KOPT-K1 (cell line): ENCODE results near the gene CHCHD3.
"Not testable (repeated sequence)": the region's sequence is repeated elsewhere in the genome, so short reads cannot be mapped to it uniquely, and the experiment has no call there.

ENCODE experiments used
- H3K27ac ChIP-seq: fragments of 200-600 bp; sonication (generic); 2 replicates; pipeline ENCODE4 v1.5.1; 2016; ENCODE audit warnings: antibody characterized with exemption, mild to moderate bottlenecking, low read depth, low read length; ENCODE audit not compliant: poor library complexity, severe bottlenecking
- H3K36me3 ChIP-seq: fragments of 200-600 bp; sonication (generic); 2 replicates; pipeline ENCODE4 v1.5.1; 2017; ENCODE audit warnings: antibody characterized with exemption, mild to moderate bottlenecking, low read length, moderate library complexity; ENCODE audit not compliant: insufficient read depth
- H3K9me3 ChIP-seq: fragments of 200-600 bp; sonication (generic); 2 replicates; pipeline ENCODE4 v1.5.1; 2017; ENCODE audit warnings: antibody characterized with exemption, low read length, mild to moderate bottlenecking; ENCODE audit not compliant: insufficient read depth, poor library complexity, severe bottlenecking

Gene CHCHD3

GRCh38 chr7:132942701-132943100 is 139.2 kb downstream of the CHCHD3 start:
- Histone ChIP-seq H3K27ac (no peak overlapping the region), H3K36me3 (peaks cover 10% of the 10 kb centered on the region; the same call in 1 of the 2 replicates)

GRCh38 chr7:132941905-132942304 is 140.0 kb downstream of the CHCHD3 start:
- Histone ChIP-seq H3K9me3 (no peaks in the 10 kb centered on the region), H3K36me3 (peaks cover 10% of the 10 kb centered on the region; the same call in 1 of the 2 replicates), H3K27ac (no peak overlapping the region)

More at GRCh38 chr7:132942701-132943100, 139.2 kb downstream of the CHCHD3 start:
- no peaks in the 10 kb centered on the region for H3K9me3 ChIP-seq

GRCh38 chr7:132941428-132941827 is 140.5 kb downstream of the CHCHD3 start:
- no peaks in the 10 kb centered on the region for H3K9me3 ChIP-seq
- no peak overlapping the region for H3K27ac ChIP-seq
- peaks cover 10% of the 10 kb centered on the region; the same call in 1 of the 2 replicates for H3K36me3 ChIP-seq

DNA sequence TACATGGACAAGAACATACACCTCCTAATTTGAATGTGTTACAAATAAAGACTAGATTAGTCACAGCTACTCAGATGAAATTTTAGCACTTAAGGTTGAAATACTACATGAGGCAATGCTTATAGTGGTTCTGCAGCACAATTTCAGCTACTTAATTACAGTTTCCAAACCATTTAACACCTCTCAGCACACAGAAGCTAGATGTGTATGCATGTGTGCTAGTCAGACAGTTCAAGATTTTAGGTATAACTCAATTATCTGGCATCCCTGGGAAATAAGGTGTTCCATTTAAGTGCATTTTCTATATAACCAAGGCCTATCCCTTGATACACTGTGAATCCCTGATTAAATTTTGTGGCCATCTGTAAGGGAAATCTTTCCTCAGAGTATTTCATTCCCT is 141.8 kb downstream of the CHCHD3 start:
- no peak overlapping the region for H3K27ac ChIP-seq
- peaks cover 10% of the 10 kb centered on the region; the same call in 1 of the 2 replicates for H3K36me3 ChIP-seq
- no peaks in the 10 kb centered on the region for H3K9me3 ChIP-seq

GRCh38 chr7:132939495-132939894 is 142.4 kb downstream of the CHCHD3 start:
- Histone ChIP-seq H3K36me3 (peaks cover 10% of the 10 kb centered on the region; the same call in 1 of the 2 replicates), H3K9me3 (no peaks in the 10 kb centered on the region), H3K27ac (no peak overlapping the region)

GRCh38 chr7:132937286-132937685 is 144.6 kb downstream of the CHCHD3 start:
- Histone ChIP-seq H3K36me3 (peaks cover 10% of the 10 kb centered on the region; the same call in 1 of the 2 replicates), H3K9me3 (no peaks in the 10 kb centered on the region), H3K27ac (no peak overlapping the region)

DNA sequence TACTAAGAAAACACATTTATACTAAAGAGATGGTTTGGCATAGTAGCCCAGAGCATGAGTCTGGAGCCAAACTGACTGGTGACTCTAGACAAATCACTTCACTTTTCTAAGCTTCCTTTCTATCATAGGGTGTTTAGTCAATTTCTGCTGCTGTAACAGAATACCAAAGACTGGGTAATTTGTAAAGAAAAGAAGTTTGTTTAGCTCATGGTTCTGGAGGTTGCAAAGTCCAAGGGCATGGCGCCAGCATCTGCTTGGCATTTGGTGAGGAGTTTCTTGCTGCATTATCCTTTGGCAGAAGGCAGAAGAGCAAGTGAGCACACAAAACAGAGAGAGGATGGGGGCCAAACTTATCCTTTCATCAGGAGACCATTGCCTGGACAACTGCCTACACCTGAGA is 146.3 kb downstream of the CHCHD3 start:
- H3K9me3 ChIP-seq, result no peaks in the 10 kb centered on the region
- peaks cover 4% of the 10 kb centered on the region; the same call in 1 of the 2 replicates for H3K36me3 ChIP-seq
- no peak overlapping the region for H3K27ac ChIP-seq

GRCh38 chr7:132934017-132934416 is 147.9 kb downstream of the CHCHD3 start:
- H3K36me3 ChIP-seq, result peaks cover 7% of the 10 kb centered on the region
- H3K9me3 ChIP-seq, result no peaks in the 10 kb centered on the region
- H3K27ac ChIP-seq, result no peak overlapping the region

DNA sequence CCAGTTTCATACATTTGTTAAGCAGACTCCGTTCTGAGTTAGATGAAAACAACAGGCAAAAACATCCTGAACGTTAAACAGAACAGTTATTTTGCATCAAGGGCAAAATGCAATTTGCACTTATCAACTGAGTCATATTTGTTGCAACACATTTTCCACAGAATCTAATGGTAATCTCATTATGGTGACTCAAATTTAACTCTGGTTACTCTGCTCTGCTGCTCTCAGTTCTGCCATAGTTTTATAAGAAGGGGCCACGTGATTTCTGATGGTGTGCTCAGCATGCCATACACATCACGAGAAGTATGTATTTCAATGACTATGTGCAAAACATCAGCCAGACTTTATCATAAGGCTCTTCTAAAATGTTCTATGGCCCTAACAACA is 148.8 kb downstream of the CHCHD3 start:
- no peak overlapping the region for H3K27ac ChIP-seq
- H3K9me3 ChIP-seq, result no peaks in the 10 kb centered on the region
- peaks cover 7% of the 10 kb centered on the region for H3K36me3 ChIP-seq

GRCh38 chr7:132932296-132933071 is 149.4 kb downstream of the CHCHD3 start:
- Histone ChIP-seq H3K36me3 (peaks cover 8% of the 10 kb centered on the region), H3K9me3 (no peaks in the 10 kb centered on the region), H3K27ac (no peak overlapping the region)

- Histone ChIP-seq H3K36me3 (peaks cover 22% of the 10 kb centered on the region), H3K27ac (no peak overlapping the region), H3K9me3 (peaks cover 5% of the 10 kb centered on the region)
These were observed 151.0 kb downstream of the CHCHD3 start for GRCh38 chr7:132930881-132931280.

DNA sequence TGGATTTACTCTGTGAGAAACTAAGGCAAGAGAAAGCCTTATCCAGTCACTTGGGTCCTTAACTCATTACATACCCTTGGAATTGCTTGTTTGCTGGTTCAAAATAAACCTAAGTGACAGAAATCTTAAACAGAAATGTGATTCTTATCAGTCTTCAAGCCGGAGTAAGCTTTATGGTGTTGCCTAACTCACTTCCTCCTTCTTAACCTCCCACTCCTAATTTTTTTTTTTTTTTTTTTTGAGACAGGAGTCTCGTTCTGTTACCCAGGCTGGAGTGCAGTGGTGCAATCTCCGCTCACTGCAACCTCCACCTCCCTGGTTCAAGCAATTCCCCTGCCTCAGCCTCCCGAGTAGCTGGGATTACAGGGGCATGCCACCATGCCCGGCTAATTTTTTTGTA is 151.9 kb downstream of the CHCHD3 start:
- not testable (repeated sequence) for H3K9me3 ChIP-seq, H3K27ac ChIP-seq
- H3K36me3 ChIP-seq, result peaks cover 25% of the 10 kb centered on the region

DNA sequence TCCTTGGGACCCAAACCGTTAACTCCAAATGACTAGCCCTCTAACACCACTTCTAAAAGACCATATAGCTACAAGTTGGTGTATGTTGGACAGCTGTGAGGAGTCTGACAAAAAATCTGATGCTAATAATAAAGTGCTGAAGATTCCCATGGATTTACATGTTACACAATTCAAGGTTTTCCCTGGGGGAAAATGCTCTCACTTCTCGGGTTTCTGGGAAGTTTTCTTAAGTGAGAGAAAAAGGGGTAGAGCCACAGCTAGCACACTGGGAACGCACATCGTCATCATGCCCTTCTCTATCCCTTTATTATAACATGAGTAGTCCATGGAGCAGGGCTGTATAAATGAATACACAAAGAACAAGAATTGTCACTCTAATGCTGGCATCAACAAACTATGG is 162.1 kb downstream of the CHCHD3 start:
- no peak overlapping the region for H3K27ac ChIP-seq
- H3K9me3 ChIP-seq, result no peaks in the 10 kb centered on the region
- peaks cover 6% of the 10 kb centered on the region; the same call in 1 of the 2 replicates for H3K36me3 ChIP-seq

DNA sequence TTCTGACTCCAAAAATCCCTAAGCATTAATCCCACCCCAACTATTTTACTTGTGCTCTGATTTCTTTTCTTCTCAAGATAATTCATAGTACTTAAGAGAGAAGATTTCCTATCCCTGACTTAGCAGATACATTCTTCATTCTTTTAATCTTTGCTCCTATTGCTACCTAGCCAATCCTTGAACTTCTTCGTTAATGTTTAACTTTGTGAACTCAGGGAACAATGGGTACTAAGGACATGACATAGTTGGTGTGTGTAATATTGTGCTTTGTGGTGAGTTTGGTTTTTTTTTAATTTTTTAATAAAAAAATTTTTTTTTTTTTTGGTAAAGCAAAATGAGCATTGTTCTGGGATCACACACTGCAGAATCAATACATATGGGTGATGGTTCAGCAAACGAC is 166.2 kb downstream of the CHCHD3 start:
- no peaks in the 10 kb centered on the region for H3K9me3 ChIP-seq
- no peak overlapping the region for H3K27ac ChIP-seq
- peaks cover 28% of the 10 kb centered on the region; the same call in 1 of the 2 replicates for H3K36me3 ChIP-seq

GRCh38 chr7:132910657-132911056 is 171.2 kb downstream of the CHCHD3 start:
- no peaks in the 10 kb centered on the region for H3K9me3 ChIP-seq
- H3K27ac ChIP-seq, result no peak overlapping the region
- H3K36me3 ChIP-seq, result peaks cover 28% of the 10 kb centered on the region; the same call in 1 of the 2 replicates

DNA sequence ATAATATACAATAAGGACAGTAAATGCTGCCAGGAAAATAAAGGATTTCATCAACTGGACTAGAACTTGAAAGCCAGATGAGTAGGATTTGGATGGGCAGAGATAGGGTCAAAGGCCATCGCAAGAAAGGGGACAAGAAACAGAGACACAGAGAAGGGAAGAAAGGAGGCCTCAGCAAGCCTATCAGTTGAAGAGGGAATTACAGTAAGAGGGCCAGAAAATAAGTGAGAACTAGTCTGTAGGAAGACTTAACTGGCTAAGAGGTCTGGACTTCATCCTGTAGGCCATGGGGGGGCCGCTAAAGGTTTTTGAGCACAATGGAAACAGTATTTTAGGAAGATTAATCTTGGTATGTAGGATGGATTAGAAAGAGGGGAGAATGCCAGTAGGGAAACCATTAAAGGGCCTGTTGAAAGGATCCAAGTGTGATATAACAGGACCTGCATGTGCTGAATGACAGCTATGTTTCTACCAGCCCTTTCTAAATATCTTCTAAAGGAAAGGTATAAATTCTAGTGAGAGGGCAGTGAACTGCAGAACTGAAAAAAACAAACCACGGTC is 174.4 kb downstream of the CHCHD3 start:
- Histone ChIP-seq H3K27ac (no peak overlapping the region), H3K9me3 (peaks cover 5% of the 10 kb centered on the region), H3K36me3 (peaks cover 27% of the 10 kb centered on the region)
